Loucy (cell line): ENCODE measurements around the gene PLXNA3.

ENCODE experiments used
- EZH2phosphoT487 ChIP-seq: fragments of 200-600 bp; IDR thresholded peaks from 2 replicates; pipeline ENCODE4 v1.6.1; 2018; ENCODE audit warnings: antibody characterized with exemption, mild to moderate bottlenecking, moderate library complexity, borderline replicate concordance
- TF ChIP-seq, protein P1 (sequence below): fragments of 200-600 bp; sonication (generic); conservative IDR thresholded peaks from 2 replicates; pipeline ENCODE4 v1.5.1; 2014; ENCODE audit warnings: mild to moderate bottlenecking, antibody characterized with exemption, low read length

DNA sequence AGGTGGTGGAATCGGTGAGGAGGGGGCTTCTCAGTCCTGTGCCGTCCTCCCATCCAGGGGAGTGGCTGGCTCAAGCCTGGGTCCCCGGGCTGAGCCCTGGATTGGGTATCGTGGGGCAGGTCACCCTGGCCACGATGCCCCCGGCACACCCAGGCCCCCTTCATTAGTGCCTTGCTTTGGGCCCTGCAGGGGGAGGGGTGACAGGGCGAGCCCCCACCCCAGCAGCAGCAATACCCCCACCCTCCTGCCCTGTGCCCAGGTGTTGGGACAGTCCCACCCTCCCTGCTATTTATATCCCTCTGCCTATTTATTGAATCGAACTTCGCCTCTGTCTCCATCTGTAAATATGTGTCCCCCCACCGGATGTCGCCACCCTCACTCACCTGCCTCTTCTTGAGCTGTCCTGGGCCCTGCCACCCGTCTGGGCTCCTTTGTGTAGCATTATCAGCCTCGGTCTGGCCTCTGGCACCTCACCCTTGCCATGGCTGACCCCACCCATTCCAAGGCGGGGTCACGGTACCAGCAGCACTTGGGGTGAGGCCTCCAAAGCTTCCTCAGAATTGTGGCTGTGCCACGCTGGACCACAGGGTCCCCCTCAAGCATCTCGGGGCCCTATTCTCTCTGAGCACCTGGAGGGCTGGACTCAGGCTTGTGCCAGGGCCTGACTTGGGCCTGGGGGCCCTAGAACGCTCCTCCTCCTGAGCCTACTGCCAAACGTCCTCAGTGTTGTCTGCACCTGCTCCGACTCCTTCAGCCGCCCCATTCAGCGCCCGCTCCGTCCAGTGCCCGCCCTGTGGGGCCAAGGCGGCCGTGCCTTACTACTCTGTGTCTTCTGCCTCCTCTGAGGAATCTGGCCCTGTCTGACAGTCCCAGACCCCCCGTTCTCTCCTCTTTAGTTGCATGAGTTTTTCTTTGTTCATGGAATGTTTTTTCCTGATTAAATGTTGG, 14.9 kb downstream of the PLXNA3 start:
- TF ChIP-seq, protein P1, sequence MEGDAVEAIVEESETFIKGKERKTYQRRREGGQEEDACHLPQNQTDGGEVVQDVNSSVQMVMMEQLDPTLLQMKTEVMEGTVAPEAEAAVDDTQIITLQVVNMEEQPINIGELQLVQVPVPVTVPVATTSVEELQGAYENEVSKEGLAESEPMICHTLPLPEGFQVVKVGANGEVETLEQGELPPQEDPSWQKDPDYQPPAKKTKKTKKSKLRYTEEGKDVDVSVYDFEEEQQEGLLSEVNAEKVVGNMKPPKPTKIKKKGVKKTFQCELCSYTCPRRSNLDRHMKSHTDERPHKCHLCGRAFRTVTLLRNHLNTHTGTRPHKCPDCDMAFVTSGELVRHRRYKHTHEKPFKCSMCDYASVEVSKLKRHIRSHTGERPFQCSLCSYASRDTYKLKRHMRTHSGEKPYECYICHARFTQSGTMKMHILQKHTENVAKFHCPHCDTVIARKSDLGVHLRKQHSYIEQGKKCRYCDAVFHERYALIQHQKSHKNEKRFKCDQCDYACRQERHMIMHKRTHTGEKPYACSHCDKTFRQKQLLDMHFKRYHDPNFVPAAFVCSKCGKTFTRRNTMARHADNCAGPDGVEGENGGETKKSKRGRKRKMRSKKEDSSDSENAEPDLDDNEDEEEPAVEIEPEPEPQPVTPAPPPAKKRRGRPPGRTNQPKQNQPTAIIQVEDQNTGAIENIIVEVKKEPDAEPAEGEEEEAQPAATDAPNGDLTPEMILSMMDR: no peak
- no peak for TF ChIP-seq EZH2phosphoT487
